ENCODE measurements around the gene LRRN2. TPM values are rescaled to one million over a fixed set of nuclear protein-coding genes. Genes with fewer than 3 reads are reported as not detected.

The LRRN2 gene
- total RNA-seq, 2 donors from 2014 or later, result 6.6 to 8.2 TPM

- no peaks in the 10 kb centered on the region for H3K36me3 ChIP-seq
- no peak overlapping the region for H3K4me3 ChIP-seq
- H3K27me3 ChIP-seq, result no peaks in the 10 kb centered on the region
- DNase-seq (ENCODE audit: low spot score), result no peak
- no peaks in the 10 kb centered on the region for H3K4me1 ChIP-seq
- TF ChIP-seq, protein P1, sequence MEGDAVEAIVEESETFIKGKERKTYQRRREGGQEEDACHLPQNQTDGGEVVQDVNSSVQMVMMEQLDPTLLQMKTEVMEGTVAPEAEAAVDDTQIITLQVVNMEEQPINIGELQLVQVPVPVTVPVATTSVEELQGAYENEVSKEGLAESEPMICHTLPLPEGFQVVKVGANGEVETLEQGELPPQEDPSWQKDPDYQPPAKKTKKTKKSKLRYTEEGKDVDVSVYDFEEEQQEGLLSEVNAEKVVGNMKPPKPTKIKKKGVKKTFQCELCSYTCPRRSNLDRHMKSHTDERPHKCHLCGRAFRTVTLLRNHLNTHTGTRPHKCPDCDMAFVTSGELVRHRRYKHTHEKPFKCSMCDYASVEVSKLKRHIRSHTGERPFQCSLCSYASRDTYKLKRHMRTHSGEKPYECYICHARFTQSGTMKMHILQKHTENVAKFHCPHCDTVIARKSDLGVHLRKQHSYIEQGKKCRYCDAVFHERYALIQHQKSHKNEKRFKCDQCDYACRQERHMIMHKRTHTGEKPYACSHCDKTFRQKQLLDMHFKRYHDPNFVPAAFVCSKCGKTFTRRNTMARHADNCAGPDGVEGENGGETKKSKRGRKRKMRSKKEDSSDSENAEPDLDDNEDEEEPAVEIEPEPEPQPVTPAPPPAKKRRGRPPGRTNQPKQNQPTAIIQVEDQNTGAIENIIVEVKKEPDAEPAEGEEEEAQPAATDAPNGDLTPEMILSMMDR (IDR thresholded peaks at IDR 0.05), result no peak
- H3K27ac ChIP-seq, result no peak overlapping the region
- no peaks in the 10 kb centered on the region for H3K9me3 ChIP-seq
Measured at GRCh38 chr1:204672482-204673121, 12.9 kb downstream of the LRRN2 start.

- H3K36me3 ChIP-seq, result no peaks in the 10 kb centered on the region
- no peak for DNase-seq (ENCODE audit: low spot score)
- H3K27me3 ChIP-seq, result no peaks in the 10 kb centered on the region
Measured at GRCh38 chr1:204672069-204672468, 13.5 kb downstream of the LRRN2 start.

GRCh38 chr1:204670152-204670927, 15.2 kb downstream of the LRRN2 start:
- Histone ChIP-seq H3K27me3 (no peaks in the 10 kb centered on the region), H3K4me1 (no peaks in the 10 kb centered on the region), H3K9me3 (no peaks in the 10 kb centered on the region), H3K27ac (no peak overlapping the region), H3K4me3 (no peak overlapping the region), H3K36me3 (no peaks in the 10 kb centered on the region)
- DNase-seq (ENCODE audit: low spot score), result no peak
- TF ChIP-seq, protein P1 (IDR thresholded peaks at IDR 0.05), result no peak

More at GRCh38 chr1:204672069-204672468, 13.5 kb downstream of the LRRN2 start:
- Histone ChIP-seq H3K27ac (no peak overlapping the region), H3K4me3 (no peak overlapping the region), H3K4me1 (no peaks in the 10 kb centered on the region), H3K9me3 (no peaks in the 10 kb centered on the region)
- TF ChIP-seq, protein P1 (IDR thresholded peaks at IDR 0.05), result no peak

- H3K27ac ChIP-seq, result no peak overlapping the region
- TF ChIP-seq, protein P1 (IDR thresholded peaks at IDR 0.05), result no peak
- no peaks in the 10 kb centered on the region for H3K27me3 ChIP-seq
Measured at GRCh38 chr1:204669579-204669978, 16.0 kb downstream of the LRRN2 start.

GRCh38 chr1:204664384-204664651, 21.2 kb downstream of the LRRN2 start:
- DNase-seq (ENCODE audit: low spot score), result no peak
- Histone ChIP-seq H3K36me3 (no peaks in the 10 kb centered on the region), H3K27ac (no peak overlapping the region), H3K27me3 (no peaks in the 10 kb centered on the region), H3K4me1 (no peaks in the 10 kb centered on the region), H3K9me3 (no peaks in the 10 kb centered on the region), H3K4me3 (no peak overlapping the region)
- TF ChIP-seq, protein P1 (IDR thresholded peaks at IDR 0.05), result no peak

More at GRCh38 chr1:204669579-204669978, 16.0 kb downstream of the LRRN2 start:
- H3K4me3 ChIP-seq, result no peak overlapping the region
- no peaks in the 10 kb centered on the region for H3K4me1 ChIP-seq
- DNase-seq (ENCODE audit: low spot score), result no peak
- H3K9me3 ChIP-seq, result no peaks in the 10 kb centered on the region
- H3K36me3 ChIP-seq, result no peaks in the 10 kb centered on the region
